OCI-M2 (cell line): ENCODE measurements around the gene ZRANB1.
A peak's percentile ranks its signal among the peaks of the same experiment; 100 is the strongest.
"Not testable (repeated sequence)": the region's sequence is repeated elsewhere in the genome, so short reads cannot be mapped to it uniquely, and the experiment has no call there.

Experiments
- DNase-seq: peaks from one replicate; lab custom pipeline; 2025; ENCODE audit not compliant: unreplicated experiment; lab: John Stamatoyannopoulos, UW

The ZRANB1 gene

DNA sequence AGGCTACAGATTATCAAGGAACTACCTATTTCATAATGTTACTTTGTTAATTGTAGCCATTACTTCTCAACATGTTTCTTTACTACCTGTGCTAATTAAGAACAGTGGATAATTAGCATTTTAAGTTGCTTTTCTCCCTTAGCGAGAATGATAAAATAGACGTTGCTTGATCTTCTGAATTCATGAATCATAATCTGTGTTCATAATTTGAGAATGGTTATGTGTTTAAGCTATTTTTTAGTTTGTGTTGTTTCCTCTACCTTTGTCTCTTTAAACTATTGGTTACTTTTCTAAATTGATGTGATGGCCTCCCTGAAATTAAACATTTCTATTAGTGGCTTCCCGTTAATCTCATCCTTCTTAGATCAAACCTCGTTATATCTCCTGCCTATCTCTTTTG is at the start of gene ZRANB1:
Gene ZRANB1, plus strand, starts transcription at position 301 of the 400 bp plus-strand sequence. CDS start 371 bp downstream, outside the sequence.
- DNase-seq = no peak

DNA sequence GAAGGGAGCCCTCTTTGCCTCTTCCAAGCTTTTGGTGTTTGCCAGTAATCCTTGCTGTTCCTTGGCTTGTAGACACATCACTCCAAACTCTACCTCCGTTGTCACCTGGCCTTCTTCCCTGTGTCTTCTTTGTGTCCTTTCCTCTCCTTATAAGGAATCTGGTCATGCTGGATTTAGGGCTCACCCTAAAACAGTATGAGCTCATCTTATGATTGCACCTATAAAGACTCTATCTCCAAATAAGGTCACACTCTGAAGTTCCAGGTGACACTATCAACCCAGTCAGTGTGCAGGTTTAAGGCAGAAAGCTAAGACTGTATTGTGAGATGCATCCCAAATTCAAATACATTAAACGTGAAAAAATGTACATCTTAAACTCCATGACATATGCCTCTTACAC is 49.0 kb upstream of the ZRANB1 start:
- no peak for DNase-seq

DNA sequence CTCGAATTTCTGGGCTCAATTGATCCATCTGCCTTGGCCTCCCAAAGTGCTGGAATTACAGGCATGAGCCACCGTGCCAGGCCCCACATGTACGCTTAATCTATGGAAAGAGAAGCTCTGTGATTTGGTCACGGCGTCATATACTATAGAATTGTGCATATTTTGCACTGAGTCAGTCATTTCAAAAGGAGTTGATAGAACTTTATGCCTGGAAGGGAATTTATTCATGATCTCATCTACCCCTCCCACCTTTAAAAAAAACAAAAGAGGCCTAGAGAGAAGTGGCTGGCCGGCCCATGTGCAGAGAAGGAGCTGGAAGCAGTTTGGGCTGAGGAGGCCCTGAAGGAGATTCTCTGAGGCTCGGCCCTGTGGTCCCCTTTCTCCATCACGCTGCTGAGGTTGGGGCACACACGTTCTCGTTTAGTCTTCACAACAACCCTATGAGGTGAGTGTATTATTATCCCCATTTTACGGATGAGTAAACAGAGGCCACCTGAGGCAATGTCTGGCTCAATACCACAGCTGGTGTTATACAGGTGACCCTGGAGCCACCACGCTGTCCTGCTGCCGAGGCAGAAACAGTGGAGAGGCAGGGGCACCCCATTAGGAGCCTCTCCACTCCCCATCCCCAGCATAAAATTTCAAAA is 47.2 kb upstream of the ZRANB1 start:
- no peak for DNase-seq

DNA sequence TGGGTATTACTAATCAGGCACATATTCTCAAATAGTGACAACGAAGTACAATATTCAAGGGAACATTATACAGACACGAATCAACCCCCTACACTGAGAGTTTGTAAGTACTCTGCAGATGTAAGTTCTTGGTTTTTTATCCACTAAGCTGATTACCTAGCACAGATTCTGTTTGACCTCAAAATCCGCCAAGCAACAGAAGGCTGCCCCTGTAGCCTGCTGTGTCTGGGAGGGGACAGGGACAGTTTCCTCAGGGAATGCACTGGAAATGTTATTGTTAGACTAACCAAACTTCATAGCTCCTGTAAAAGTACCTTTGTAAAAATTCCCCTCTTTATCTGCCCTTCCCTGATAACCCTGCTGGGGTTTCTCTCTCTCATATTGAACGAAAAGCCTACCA is 45.2 kb upstream of the ZRANB1 start:
- DNase-seq = no peak

DNA sequence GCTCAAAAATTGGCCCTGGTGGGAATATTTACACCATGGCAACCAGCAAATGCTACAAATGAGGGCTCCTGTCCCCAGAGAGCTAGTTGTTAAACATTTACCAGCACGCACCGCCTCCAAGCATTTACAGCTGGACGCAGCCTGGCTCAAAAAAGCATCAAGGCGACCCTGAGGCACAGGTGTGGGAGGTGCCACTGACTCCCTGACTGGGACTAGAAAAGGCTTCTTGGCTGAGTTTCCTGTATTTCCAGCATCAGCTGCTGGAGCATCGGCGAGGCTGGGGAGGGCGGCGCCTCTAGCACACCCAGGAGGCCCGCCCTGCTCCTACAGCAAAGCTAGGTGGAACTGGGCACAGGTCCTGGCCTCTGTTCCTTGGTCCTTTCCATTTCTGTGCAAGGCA is 43.5 kb upstream of the ZRANB1 start:
- DNase-seq = no peak

DNA sequence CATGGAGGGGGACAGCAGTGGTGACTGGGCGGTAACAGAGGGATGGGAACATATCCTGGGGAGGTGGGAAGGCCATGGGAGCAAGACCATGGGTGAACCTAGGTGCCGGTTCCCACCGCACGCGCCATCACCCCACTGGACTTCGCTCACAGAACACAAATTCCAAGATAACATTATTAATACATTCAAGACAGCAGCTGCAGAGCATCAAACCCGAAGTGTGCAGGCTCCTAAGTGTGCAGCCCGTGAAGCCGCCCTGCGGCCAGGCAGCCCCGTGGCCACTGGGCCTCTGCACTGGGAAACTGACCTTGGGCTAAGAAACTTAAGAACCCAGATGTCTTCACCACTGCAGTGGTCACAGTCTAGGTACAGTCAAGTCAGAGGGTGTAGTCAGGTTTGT is 42.8 kb upstream of the ZRANB1 start:
- DNase-seq = no peak

DNA sequence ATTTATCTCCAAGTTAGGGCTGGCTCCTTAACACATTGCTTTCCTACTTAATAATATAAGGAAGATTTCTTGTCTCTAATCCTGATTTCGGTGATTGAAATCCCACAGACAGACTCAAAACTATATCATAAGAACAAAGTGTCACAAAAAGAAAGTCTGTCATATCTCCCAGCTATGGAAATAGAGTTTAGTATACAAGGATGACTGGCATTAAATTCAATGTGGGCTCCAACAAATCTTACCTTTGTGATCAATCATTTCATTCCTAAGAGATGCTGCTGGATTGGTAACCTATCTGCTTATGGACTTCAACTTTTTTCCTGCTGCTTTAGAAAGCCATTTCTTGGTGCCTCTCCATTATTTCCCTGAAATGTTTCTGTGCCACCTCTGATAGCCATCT is 39.5 kb upstream of the ZRANB1 start:
- DNase-seq = no peak

DNA sequence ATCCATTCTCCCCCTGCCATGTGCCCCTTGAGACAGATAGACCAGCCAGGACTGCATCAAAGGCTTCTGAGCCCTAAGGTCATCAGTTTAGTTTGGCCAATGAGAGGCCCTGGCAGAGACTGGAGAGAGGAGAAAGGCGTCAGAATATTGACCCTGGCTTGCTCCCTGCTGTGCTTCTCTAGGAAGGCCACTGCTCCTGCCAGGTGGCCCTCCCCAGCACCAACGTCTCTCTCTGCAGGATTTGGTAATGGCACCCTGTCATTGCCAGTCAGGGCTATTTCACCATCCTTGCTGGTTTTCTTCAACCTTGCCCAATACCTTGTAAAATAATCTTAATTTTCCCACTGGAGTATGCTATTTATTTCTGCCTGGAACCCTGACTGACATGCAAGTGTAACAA is 38.8 kb upstream of the ZRANB1 start:
- DNase-seq = no peak

DNA sequence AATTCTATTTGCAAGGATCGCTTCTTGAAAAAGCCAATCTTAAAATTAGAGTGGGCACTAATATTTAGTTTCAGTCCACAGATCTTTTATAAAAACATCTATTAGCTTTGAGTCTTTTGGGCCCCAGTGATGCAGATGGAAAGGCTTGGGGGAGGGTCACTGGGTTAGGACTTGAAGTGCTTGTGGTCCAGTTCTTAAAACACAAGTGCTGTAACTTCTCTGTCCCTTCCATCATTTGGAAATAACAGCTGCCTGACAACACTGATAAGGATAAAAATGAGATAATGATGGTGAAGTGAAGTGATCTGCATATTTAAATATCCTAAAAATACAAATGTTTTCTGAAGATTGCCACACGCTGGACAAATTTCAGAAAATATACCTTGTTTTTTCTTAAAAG is 37.1 kb upstream of the ZRANB1 start:
- no peak for DNase-seq

DNA sequence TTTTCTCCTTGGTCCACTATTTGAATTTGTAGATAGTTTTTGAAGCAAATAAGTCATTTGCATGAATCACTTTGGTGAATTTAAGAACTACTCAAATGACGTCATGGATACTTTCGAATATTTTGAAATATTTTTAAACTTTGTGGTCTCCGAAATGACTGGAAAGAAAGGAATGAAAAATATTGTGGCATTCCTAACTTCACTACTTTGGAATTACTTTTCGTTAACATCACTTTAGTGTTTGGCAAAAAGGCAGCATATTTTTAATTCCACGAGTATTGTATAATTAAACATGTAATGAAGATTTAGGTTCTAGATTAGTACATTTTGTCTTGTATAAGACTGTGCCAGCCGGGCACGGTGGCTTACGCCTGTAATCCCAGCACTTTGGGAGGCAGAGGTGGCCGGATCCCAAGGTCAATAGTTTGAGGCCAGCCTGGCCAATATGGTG is 35.3 kb upstream of the ZRANB1 start:
- DNase-seq = no peak

DNA sequence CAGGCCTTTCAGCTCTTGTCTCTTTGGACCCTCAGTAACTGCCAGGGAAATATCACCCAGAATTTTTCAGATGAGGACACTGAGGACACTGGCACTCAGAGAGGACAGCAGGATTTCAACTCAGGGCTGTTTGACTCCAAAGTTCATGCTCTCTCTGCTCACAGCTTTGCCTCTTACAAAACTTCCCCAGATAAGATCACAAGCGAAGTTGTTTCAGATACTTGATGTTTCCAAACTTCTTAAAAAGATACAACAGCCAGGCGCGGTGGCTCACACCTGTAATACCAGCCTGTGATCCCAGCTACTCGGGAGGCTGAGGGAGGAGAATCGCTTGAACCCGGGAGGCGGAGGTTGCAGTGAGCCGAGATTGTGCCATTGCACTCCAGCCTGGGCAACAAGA is 32.4 kb upstream of the ZRANB1 start:
- DNase-seq = no peak

DNA sequence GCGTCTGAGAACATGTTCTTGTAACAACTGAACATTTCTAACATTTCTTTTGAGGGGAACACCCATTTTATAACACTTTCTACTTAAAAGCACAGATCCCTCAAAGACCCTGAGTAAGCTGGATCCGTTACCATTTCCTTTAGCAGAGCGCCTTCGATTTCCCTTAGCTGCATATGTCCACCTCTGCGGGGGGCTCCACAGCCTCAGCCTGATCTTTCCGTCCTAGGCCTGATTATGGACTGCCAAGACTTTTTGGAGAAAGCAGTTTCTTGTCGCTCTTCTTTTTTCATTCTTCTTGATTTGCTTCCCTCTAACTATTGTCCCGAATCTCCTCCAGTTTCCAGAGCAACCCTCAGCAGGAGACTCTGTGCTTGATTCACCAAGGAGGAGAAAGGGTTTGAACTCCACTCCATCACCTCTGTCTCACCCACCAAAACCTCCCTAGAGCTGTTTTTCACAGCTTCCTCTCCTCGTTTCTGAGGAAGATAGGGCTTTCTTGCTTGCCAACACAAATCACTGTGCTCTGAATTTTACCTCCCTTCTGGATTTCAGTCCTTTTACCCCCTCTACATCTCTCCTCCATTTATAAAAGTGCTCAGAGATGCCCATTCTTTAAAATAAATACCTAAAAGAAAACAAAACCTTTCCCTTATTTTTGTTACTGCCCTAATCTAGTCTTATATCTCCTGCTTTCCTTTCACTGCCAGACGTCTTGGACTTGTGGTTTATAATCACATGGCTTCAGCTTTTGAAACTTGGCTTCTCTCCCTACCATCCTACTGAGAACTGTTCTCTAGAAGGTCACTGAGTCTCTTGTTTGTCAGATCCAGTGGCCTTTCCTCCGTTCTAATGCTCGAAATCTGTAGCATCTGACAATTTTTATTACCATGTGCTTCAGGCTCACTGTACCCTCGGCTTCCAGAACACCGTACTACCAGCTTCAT is 30.5 kb upstream of the ZRANB1 start:
- DNase-seq = no peak

DNA sequence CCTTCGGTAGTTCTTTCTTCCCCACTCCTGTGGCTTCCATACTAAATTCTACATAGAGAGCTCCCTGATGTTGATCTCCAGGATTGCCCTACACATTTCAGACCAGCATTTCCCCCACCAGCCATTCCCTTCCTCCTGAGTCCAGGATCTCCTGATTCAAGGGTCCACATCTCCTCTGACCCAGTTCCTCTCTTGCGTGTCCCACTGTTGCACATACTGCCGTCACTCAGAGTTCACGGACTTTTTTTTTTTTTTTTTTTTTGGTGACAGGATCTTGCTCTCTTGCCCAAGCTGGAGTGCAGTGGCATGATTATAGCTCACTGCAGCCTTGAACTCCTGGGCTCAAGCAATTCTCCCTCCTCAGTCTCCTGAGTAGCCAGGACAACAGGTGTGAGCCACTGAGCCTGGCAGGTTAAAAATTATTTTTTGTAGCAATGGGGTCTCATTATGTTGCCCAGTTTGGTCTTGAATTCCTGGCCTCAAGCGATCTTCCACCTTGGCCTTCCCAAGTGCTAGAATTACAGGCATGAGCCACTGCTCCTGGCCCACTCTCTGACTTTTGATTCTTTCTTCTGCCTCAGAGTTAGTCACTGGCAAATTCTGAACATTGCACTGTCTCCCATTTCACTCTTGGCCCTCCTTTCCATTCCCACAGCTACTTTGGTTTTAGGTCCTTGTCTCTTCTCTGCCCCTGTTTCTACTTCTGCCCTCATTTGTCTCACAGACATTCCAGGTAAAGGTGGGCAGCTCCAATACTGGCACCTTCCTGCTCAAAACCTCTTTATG is 29.6 kb upstream of the ZRANB1 start:
- DNase-seq = no peak

DNA sequence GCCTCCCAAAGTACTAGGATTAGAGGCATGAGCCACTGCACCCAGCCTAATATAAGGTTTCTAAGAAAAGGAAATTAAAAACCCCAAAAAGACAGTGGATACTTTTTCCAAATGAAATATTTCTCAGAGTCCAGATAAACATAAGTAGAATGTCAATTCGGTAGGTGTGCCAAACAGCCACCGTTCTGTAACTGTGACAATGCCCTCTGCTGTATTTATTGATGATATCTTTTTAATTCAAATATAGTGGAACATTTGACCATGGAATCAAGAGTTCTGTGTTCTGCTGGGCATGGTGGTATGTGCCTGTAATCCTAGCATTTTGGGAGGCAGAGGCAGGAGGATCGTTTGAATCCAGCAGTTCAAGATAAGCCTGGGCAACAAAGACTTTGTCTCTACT is 28.8 kb upstream of the ZRANB1 start:
- DNase-seq = no peak

DNA sequence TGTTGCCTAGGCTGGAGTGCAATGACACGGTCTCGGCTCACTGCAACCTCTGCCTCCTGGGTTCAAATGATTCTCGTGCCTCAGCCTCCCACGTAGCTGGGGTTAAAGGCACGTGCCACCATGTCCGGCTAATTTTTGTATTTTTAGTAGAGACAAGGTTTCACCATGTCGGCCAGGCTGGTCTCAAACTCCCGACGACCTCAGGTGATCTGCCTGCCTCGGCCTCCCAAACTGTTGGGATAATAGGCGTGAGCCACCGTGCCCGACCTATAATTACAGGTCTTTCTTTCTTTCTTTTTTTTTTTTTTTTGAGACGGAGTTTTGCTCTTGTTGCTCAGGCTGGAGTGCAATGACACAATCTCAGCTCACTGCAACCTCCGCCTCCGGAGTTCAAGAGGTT is 27.5 kb upstream of the ZRANB1 start:
- not testable (repeated sequence) for DNase-seq

DNA sequence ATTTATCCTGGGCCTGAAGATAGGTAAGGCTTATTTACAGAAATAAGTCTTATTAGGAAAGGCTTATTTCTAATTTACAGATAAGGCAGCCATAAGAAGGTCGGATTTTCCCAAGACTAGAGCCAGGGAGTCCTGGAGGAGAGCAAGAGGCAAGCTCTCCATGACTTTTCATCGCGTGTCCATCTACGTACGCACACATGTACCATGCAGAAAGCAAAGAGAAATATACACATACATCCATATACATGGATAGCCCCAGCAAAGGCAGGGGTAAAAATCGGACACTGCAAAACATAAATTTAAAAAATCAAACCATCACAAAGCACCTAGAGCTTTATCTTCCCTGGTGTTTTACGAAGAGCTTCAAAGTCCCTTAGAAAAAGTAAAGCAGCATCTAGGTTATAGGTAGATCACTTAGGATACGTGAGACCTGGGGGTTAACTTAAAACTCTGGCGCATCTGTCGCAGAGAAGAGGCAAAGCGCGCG is 25.8 kb upstream of the ZRANB1 start:
- DNase-seq = no peak

DNA sequence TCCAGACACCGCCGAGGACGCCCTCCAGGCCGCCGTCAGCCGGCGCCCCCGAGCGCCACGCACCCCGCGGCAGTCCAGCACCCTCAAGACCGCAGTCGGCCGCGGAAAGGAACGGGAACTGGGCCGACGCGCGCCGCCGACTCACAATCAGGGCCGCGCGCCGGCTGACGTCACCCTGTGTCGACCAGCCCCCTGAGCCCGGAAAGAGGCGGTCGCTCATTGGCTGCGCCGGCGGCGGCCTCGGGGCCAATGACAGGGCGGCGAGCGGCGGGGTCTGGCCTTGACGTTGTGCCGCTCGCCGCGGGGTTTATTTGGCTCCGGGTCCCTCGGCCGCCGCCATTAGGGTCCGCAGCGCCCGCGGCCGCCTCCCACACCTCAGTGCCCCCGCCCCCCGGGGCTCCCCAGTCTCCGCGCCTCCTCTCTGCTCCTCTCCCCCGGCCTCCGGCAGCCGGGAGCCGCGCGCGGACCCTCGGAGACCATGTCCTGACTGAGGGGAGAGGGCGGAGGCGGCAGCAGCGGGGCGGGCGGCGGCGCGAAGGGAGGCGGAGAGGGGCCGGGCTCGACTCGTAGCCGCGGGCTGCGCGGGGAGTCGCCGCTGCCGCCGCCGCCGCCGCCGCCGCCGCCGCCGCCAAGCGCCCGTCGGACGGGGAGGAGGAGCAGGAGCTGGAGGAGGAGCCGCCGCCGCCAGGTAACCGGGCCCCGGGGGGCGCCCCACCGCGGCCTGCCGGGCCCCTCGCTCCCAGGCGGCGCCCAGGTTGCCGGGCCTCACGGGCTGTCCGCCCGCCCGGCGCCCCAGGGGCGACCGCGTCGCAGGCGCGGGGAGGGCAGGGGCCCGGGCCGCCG is 25.1 kb upstream of the ZRANB1 start:
- peak; percentile 68 for DNase-seq

DNA sequence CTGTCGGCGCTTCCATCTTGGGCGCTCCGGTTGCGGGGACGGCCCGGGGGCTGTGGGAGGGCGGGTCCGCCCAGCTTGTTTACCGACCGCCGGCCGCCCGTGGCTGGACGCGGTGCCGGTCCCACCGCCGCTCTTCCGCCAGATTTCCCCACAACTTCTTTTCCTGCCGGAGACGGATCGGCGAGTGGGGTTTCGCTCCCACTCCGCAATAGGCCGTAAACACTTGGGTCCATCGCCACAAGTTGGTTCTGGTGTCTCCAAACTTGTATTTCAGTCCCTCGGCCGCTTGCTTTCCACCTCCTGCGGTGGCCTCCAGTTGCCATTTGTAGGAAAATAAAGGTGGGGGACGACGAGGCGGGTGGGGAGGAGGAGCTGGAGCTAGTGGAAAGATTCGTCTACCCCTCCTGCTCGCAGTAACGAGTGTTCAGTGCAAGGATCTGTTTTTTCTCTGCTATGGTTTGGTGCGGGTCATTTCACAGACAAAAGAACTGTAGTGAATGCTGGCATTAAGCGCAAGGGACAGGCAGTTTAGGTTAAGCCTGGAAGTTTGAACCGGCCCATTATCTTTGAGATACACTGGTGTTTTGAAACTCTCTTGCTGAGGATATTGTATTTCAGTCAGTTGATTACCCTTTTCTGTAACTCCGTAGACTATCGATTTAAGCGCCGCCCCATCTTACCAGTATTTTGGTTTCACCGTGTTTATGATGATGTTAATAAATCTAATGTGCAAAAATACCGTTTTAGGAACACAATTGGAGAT is 24.3 kb upstream of the ZRANB1 start:
- DNase-seq = no peak

DNA sequence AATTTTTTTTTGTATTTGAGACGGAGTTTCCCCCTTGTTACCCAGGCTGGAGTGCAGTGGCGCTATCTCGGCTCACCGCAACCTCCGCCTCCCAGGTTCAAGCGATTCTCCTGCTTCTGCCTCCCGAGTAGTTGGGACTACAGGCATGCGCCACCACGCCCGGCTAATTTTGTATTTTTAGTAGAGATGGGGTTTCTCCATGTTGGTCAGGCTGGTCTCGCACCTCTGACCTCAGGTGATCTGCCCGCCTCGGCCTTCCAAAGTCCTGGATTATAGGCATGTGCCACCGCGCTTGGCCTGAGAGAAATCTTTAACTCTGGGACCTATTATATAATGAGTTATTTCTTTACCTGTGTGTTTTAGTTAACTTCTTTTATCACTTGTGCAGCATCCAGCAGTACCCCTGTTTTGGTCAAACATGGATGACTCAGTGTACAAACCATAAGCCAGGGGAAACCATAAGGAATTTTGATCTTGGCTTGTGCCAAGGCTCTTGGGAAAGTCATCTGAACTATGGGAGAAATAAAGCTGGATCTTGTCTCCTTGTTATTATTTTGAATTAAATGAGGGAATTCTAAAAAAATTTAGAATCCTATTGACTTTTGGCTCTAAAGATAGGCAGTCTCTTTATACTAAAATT is 23.6 kb upstream of the ZRANB1 start:
- DNase-seq = no peak
